Stimulated activated CD4-positive, alpha-beta T cell treated with anti-CD3 and anti-CD28 coated beads, Interleukin-4, amount 100 ng/mL, for 48 hours (primary cell): Measurements from ENCODE around the gene PXDC1.

ENCODE experiments used
- DNase-seq, 2 donors: peaks; one replicate each; pipeline ENCODE4 v3.0.0-alpha.2; 2020; ENCODE audit warnings: low read depth in 2 of 2

PXDC1 gene

DNA sequence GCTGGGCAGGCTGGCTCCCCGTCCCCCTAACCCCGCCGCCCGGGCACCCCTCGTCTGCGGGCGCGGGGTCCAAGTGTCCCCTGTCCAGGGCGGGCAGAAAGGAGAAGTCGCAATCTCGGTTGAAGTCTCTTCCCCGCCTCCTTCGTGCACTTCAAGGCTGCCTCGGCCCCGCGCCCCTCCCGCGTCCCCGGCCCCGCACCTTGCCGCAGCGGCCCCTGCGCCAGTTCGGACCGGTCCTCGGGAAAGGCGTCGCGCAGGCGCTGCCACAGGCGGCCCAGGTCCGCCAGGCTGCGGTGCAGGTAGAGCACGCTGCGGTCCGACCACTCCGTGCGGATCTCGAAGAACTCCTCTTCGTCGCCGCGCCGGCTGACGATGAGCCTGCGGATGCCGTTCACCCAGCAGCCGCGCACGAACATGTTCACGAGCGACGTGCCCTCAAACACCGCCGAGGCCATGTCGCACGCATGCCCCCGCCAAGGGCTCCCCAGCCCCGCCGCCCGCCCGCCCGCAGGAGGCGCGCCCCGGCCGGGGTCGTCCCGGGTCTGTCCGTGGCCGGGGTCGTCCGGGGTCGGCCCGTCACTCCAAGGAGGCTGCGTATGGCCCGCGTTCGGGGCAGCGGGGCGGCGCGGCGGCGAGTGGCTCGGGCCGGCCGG lies at the start of gene PXDC1:
Gene PXDC1, minus strand, starts transcription at position 637 of the 653 bp plus-strand sequence. Its CDS starts 182 bp downstream, at position 455.
- no peak for DNase-seq

DNA sequence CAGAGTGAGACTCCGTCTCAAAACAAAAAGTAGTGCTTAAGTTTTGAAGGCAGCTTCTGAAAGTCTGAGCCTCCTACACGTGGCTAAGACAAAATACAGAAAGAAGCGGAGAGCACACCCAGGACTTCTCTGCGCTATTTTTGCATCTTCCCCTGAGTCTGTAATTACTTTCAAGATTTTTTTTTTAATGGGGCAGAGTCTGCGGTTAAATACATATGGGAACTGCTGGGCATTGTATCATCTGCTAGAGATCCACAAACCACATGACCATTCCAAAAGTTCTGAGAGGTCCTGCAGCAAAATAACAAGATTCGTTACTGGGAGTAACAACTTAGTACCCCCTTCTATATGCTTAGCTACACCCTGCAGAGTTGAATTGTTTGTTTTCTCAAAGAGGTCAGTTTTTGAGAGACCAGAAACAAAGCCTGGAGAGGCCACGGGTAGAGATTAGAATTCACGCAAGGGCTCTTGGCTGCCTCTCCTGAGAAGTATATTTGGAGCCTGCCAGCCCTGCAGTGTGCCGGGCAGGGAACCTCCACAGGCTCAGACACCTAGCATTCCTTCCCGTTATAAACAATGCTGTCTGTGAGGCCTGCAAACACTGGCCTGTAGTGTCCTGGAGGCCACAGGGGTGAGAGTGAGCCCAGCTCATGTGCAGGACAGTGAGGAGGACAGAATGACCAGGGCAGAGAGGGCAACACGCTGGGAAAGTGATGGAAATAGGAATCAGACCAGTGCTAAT lies 49.5 kb upstream of the PXDC1 start:
- no peak for DNase-seq

DNA sequence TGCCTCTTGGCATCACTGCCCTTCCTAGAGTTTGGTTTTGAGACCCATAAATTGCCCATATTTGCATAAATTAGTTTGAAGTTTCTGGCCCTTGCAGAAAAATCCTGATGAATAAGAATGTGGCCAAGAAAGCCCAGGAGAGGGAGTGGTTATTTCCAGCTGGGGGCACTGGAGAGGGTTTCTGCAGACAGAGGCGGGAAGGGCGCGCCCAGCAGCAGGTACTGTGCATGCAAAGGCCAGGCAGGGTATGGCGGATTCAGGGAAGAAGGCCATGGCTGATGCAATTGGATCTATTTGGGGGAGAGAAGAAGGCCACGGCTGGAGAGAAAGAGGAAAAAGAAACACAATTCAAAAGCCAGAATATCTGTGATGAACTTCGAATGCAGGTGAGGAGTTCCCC lies 48.2 kb upstream of the PXDC1 start:
- DNase-seq = no peak

- DNase-seq = no peak
Observed at GRCh38 chr6:3798055-3798919, 46.8 kb upstream of the PXDC1 start.

DNA sequence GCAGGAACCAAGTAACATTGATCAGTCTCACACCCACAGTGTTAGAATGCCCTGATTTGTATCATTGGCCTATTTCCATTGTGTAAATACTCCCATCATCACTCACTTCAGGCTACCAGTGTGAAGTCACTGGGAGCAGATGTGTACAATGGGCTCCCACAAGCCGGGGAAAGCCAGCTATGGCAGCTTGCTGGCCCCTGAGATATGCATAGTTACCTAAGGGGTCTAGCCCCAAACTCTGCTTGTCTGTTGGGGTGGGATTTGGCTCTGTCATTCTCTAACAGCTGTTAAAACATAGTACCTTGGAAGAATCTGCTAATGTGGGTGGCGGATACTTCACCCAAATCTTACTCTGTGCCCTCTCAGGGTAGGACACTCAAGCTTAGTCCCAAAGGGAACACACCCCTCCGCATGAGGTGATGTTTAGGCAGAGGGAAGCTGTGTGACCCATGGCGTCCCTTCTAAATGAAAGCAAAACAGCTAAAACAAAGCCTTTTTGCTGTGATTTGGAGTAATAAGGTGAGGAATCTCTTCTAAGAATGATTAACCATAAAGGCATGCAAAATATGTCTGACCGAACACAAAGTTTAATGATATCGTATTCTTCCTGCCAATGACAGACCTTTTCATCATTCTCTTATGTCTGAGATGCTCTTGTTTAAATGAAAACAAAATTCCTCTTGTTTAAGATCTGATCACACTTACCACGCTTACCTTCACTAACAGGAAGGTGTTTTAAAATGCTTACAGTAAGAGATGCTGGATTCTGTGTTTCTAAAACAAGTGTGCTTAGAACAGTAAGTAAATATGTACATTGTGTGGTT lies 45.9 kb upstream of the PXDC1 start:
- DNase-seq = no peak

- no peak for DNase-seq
Observed at GRCh38 chr6:3796719-3797041, 45.2 kb upstream of the PXDC1 start.

GRCh38 chr6:3795836-3796718 lies 44.6 kb upstream of the PXDC1 start:
- DNase-seq = no peak

DNA sequence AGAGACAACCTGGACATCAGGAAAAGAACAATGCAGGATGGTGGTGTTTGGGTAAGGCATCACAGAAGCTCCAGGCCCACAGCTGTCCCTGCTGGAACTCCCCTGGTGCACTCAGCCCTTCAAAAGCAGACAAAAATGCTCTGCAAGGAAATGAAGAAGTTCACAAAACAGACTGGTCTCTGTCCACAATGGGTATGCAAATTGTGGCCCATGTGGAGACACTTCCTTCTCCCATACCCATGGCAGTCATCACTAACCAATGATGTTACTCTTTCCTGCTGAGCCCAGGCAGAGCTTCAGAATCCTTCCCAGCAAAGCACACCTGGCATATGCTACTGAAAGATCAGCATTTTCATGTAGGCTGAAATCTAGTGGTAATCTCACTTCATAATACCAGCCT lies 42.6 kb upstream of the PXDC1 start:
- DNase-seq = no peak

DNA sequence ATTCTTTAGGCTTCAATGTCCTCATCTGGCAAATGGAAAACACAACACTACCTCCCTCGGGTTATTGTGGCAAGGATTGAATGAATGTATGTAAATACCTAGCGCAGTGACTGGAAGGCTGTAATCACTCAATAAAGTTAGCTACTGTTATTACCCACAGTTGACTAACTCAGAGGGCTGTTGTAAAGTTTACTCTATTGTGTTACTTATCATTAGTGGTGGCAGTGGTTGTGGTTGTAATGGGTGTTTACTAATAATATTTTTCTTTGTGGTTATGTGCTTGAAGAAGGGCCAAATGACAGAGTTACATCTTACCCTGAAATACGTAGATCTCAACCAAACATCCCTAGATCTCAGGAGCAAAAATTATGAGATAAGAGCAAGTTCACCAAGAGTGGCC lies 42.0 kb upstream of the PXDC1 start:
- no peak for DNase-seq

DNA sequence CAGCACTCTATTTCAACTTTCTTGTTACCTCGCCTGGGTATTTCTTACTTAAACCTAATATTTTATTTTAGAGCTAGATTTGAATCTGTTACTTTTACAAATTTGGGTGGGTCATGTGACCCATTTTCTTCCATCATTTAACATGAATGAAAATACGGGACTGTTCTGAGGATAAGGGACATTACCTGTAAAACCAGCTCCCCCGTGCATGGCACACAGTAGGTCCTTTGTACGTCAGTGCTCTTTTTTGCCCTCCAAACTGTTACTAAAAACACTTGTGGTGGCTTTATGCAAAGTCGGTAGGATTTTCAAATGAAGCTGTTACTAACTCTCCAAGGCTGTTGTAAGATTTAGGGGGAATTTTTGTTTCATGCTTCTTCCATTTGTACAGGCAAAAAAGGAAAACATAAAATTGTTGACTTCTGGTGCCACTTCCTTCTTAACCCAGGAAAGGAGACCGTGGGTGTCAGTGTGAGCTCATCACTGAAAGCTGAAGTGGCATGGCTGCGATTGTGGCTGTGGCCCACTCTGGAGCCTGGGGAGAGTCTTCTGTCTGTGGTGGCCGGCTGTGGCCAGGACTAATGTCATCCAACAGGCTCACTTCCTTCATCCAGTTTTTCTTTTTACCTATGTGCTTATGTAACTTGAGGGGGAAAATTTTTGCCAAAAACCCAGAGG lies 40.2 kb upstream of the PXDC1 start:
- DNase-seq = no peak

DNA sequence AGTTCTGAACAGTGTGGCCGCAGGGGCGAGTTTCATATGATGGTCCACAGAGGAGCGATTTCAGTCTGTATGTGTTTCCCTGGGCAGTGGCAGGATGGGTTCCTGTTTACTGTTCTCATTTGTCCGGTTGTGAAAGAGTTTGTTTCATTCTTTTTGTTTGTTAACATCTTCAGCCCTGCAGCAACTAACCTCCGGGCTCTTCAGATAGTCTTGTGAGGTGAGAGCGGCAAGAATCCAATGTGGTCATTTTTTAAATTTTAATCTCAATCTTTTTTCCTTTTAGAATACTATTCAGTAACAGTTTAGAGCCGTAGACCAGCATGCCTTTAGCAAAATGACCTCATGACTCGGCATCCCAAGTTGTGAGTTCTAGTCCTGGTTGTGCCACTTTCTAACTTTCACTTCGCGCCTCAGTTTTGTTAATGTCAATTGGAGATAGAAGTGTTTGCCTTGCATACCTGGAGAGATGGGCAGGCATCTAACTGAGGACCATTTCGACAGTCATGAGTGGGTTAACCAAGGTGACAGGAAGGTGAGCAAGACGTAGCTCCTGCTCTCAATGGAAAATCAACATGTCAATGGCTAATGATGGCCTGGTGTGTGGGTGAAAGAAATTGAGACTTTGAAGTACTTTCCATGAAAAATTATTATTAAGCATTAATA lies 38.5 kb upstream of the PXDC1 start:
- no peak for DNase-seq

- DNase-seq = no peak
Observed at GRCh38 chr6:3789018-3789895, 37.7 kb upstream of the PXDC1 start.

DNA sequence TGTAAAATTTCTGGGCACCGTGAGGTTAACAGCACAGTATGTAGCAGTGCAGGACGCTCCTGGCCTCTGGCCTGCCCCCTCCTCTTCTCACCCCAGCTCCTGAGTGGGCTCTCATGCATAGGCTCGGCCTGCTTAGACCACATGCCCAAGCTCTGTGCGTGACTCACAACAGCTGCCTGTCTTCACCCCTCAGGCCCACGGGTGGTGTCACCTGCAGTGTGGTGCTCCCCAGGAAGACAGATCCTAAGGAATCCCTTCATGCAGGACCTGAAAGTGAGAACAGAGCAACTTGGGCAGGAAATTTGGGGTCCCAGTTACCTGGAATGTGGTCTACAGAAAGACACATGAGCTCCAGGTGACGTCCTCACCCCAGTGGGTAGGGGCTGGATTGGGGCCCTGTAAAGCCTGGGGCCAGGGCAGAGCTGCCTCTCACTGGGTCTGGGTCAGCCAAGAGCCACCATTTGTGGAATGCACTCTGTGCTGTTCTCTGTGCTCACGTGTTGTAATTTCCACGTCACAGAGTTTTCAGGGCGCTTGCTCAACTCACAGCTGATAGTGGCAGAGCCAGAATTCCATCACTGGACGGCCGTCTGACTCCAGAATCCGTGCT lies 37.0 kb upstream of the PXDC1 start:
- no peak for DNase-seq

DNA sequence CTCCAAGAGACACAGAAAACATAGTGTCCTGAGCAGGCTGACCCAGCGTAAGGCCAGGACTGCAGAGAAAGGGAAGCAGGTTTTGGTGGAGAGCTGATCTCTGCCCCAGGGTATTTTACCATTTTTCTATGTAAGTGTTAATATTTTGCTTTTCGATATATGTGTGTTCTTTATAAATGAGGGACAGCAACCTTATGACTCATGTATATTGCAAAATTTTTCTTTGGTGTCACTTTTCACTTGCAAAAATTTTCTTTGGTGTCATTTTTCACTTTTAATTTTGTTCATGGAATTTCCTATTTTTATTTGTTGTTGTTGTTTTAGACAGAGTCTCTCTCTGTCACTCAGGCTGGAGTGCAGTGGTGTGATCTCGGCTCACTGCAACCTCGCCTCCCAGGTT lies 34.6 kb upstream of the PXDC1 start:
- DNase-seq = no peak

- DNase-seq = no peak
Observed at GRCh38 chr6:3785745-3786098, 34.2 kb upstream of the PXDC1 start.

- no peak for DNase-seq
Observed at GRCh38 chr6:3784885-3785744, 33.6 kb upstream of the PXDC1 start.

- DNase-seq = no peak
Observed at GRCh38 chr6:3784423-3784822, 32.9 kb upstream of the PXDC1 start.
